ENCODE measurements around the gene FAM3A.

Gene FAM3A

GRCh38 chrX:154481911-154482601, 34.0 kb downstream of the FAM3A start:
- Histone ChIP-seq H4K20me1 (ENCODE audit: insufficient read depth, low read length) (peaks cover 17% of the 10 kb centered on the region), H3K27ac (ENCODE audit: low read length) (no peak overlapping the region), H3K4me3 (ENCODE audit: low read depth in 1 of 2, low read length in 2 of 2) (no peak overlapping the region), H3K9me3 (ENCODE audit: insufficient read depth, low read length, severe bottlenecking) (no peaks in the 10 kb centered on the region), H3K36me3 (ENCODE audit: insufficient read depth, low read length) (peaks cover 21% of the 10 kb centered on the region), H2AFZ (ENCODE audit: low read depth, low read length) (no peak overlapping the region), H3K4me2 (ENCODE audit: insufficient read depth, low read length) (no peak overlapping the region), H3K79me2 (ENCODE audit: insufficient read depth, low read length) (peaks cover 26% of the 10 kb centered on the region), H3K9ac (ENCODE audit: low read depth, low read length) (no peak overlapping the region), H3K27me3 (ENCODE audit: insufficient read depth, low read length, poor library complexity) (no peaks in the 10 kb centered on the region), H3K4me1 (ENCODE audit: insufficient read depth, low read length) (peaks cover 45% of the 10 kb centered on the region)
- TF ChIP-seq EZH2 (IDR thresholded peaks at IDR 0.05; ENCODE audit: borderline replicate concordance, low read depth, low read length, severe bottlenecking) (no peak), CTCF (IDR thresholded peaks at IDR 0.05; ENCODE audit: borderline replicate concordance, extremely low read depth, low read length, poor library complexity, severe bottlenecking) (no peak)
- ATAC-seq (ENCODE audit: insufficient read depth, low read depth) (no peak), DNase-seq (no peak)

DNA sequence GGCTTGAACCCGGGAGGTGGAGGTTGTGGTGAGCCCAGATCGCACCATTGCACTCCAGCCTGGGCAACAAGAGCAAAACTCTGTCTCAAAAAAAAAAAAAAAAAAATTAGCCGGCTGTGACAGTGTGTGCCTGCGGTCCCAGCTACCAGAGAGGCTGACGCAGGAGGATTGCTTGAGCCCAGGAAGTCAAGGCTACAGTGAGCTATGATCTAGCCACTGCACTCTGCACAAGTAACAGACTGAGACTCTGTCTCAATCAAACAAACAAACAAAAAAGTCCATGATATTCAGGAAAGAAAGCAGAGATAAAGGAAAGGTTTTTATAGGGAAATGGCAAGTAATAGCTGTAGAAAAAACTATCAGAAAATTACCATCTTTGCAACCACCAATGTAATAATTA, 34.8 kb downstream of the FAM3A start:
- Histone ChIP-seq H3K36me3 (ENCODE audit: insufficient read depth, low read length) (peaks cover 21% of the 10 kb centered on the region), H3K9me3 (ENCODE audit: insufficient read depth, low read length, severe bottlenecking) (no peaks in the 10 kb centered on the region), H4K20me1 (ENCODE audit: insufficient read depth, low read length) (peaks cover 17% of the 10 kb centered on the region), H3K27ac (ENCODE audit: low read length) (no peak overlapping the region), H3K4me3 (ENCODE audit: low read depth in 1 of 2, low read length in 2 of 2) (no peak overlapping the region), H3K4me2 (ENCODE audit: insufficient read depth, low read length) (no peak overlapping the region), H3K4me1 (ENCODE audit: insufficient read depth, low read length) (peaks cover 45% of the 10 kb centered on the region), H3K9ac (ENCODE audit: low read depth, low read length) (no peak overlapping the region), H2AFZ (ENCODE audit: low read depth, low read length) (no peak overlapping the region), H3K79me2 (ENCODE audit: insufficient read depth, low read length) (peaks cover 24% of the 10 kb centered on the region), H3K27me3 (ENCODE audit: insufficient read depth, low read length, poor library complexity) (no peaks in the 10 kb centered on the region)
- ATAC-seq (ENCODE audit: insufficient read depth, low read depth) (no peak), DNase-seq (no peak)
- TF ChIP-seq CTCF (IDR thresholded peaks at IDR 0.05; ENCODE audit: borderline replicate concordance, extremely low read depth, low read length, poor library complexity, severe bottlenecking) (no peak), EZH2 (IDR thresholded peaks at IDR 0.05; ENCODE audit: borderline replicate concordance, low read depth, low read length, severe bottlenecking) (no peak)

DNA sequence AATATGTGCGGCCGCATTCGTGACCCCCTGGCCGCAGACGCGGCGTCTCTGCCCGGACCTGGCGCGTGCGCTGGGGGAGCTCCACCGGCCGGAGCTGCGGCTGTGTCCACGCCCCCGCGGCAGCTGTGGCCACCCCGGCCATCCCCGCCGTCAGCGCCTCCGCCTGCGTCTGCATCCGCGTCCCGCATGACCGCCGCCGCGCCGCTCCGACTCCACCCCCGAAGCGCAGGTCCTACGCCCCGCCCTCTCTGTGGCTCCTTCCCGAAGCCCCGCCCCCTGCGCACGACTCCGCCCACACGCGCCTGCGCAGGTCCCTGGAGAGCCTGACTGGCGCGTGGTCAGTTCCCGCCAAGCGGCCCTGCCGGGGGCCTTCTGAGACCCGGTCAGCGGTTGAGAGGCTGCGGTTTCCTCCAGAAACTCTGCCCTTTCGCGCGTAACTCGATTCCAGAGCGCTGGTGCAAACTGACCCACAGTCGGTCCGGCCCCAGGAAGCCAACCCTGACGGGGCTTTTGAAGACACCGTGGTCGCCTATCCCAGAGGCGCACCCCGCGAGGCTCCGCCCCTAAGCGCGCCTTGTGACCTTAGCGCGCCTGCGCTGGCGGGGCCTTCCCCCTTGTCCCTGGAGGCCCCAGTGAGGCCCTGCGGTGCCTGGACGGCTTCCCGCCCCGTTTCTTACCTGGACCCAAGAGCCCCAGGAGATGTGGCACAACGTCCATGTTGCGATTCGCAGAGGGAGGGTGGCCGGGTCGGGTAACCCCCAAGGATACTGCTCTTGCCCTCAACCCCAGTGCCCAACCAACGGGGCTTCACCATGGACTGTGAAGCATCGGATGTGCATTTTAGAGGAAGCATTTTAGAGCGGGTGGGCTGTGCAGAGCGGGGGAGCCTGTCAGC, 37.1 kb downstream of the FAM3A start, which contains the start of gene LAGE3:
TSS of gene LAGE3 (minus strand) at position 554 of the 895 bp plus-strand sequence. CDS start at position 188, 366 bp downstream.
- Histone ChIP-seq H3K36me3 (ENCODE audit: insufficient read depth, low read length) (peaks cover 6% of the 10 kb centered on the region; the same call in 1 of the 2 replicates), H3K4me1 (ENCODE audit: insufficient read depth, low read length) (peaks cover 27% of the 10 kb centered on the region), H3K9me3 (ENCODE audit: insufficient read depth, low read length, severe bottlenecking) (no peaks in the 10 kb centered on the region), H3K4me2 (ENCODE audit: insufficient read depth, low read length) (peak within 1 kb of the TSS; percentile 95), H3K9ac (ENCODE audit: low read depth, low read length) (peak within 1 kb of the TSS; percentile 80), H3K79me2 (ENCODE audit: insufficient read depth, low read length) (peaks cover 6% of the 10 kb centered on the region), H3K27me3 (ENCODE audit: insufficient read depth, low read length, poor library complexity) (no peaks in the 10 kb centered on the region), H4K20me1 (ENCODE audit: insufficient read depth, low read length) (peaks cover under 1% of the 10 kb centered on the region; the same call in 1 of the 2 replicates), H2AFZ (ENCODE audit: low read depth, low read length) (peak within 1 kb of the TSS; percentile 80), H3K27ac (ENCODE audit: low read length) (peak within 1 kb of the TSS; percentile 93), H3K4me3 (ENCODE audit: low read depth in 1 of 2, low read length in 2 of 2) (peak within 1 kb of the TSS; percentile 39 to 73; a peak in 3 of 4 replicates)
- TF ChIP-seq CTCF (IDR thresholded peaks at IDR 0.05; ENCODE audit: borderline replicate concordance, extremely low read depth, low read length, poor library complexity, severe bottlenecking) = no peak
- no peak for TF ChIP-seq EZH2 (IDR thresholded peaks at IDR 0.05; ENCODE audit: borderline replicate concordance, low read depth, low read length, severe bottlenecking)
- DNase-seq = peak; percentile 91
- ATAC-seq (ENCODE audit: insufficient read depth, low read depth) = peak; percentile 89

Data from DND-41 (cell line).